ENCODE results near the gene TNNC2. TPM values are rescaled to one million over a fixed set of nuclear protein-coding genes. Genes with fewer than 3 reads are reported as not detected.

The TNNC2 gene
- polyA plus RNA-seq, 1 donor from 2014 or later, result 3.8 TPM

DNA sequence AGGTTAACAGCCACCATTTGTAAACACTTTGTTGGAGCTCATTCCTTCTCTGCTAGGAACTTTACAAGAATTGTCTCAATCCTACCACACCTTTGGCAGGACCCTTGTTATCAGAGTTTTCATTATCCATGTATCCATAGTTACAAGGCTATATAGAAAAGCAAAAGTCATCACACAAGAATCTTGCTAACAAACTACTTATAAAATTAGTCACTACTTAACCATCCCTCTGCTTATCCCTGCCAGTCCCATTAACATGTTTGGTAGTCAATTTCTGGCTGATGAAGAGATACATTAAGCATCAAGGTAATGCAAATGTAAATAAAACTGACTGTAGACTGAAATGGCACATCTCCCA lies 40.7 kb upstream of the TNNC2 start:
- Histone ChIP-seq H4K20me1 (ENCODE audit: insufficient read depth) (no peaks in the 10 kb centered on the region), H3K4me2 (ENCODE audit: low read length) (no peak overlapping the region), H3K9ac (ENCODE audit: low read length) (no peak overlapping the region), H3K27me3 (ENCODE audit: insufficient read depth, low read depth, low read length) (no peaks in the 10 kb centered on the region), H2AFZ (ENCODE audit: low read depth, low read length) (no peak overlapping the region), H3K27ac (ENCODE audit: low read length) (no peak overlapping the region), H3K4me3 (ENCODE audit: low read length) (no peak overlapping the region), H3K9me3 (ENCODE audit: low read length) (no peaks in the 10 kb centered on the region), H3K79me2 (replicated peaks; ENCODE audit: insufficient read depth, low read length) (no peaks in the 10 kb centered on the region), H3K9me2 (ENCODE audit: insufficient read depth, low read length) (no peaks in the 10 kb centered on the region), H3F3A (ENCODE audit: insufficient read depth, low read length, poor library complexity, severe bottlenecking) (no peaks in the 10 kb centered on the region), H3K36me3 (ENCODE audit: insufficient read depth, low read length) (no peaks in the 10 kb centered on the region)
- TF ChIP-seq, protein P1, sequence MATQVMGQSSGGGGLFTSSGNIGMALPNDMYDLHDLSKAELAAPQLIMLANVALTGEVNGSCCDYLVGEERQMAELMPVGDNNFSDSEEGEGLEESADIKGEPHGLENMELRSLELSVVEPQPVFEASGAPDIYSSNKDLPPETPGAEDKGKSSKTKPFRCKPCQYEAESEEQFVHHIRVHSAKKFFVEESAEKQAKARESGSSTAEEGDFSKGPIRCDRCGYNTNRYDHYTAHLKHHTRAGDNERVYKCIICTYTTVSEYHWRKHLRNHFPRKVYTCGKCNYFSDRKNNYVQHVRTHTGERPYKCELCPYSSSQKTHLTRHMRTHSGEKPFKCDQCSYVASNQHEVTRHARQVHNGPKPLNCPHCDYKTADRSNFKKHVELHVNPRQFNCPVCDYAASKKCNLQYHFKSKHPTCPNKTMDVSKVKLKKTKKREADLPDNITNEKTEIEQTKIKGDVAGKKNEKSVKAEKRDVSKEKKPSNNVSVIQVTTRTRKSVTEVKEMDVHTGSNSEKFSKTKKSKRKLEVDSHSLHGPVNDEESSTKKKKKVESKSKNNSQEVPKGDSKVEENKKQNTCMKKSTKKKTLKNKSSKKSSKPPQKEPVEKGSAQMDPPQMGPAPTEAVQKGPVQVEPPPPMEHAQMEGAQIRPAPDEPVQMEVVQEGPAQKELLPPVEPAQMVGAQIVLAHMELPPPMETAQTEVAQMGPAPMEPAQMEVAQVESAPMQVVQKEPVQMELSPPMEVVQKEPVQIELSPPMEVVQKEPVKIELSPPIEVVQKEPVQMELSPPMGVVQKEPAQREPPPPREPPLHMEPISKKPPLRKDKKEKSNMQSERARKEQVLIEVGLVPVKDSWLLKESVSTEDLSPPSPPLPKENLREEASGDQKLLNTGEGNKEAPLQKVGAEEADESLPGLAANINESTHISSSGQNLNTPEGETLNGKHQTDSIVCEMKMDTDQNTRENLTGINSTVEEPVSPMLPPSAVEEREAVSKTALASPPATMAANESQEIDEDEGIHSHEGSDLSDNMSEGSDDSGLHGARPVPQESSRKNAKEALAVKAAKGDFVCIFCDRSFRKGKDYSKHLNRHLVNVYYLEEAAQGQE (IDR thresholded peaks at IDR 0.05; ENCODE audit: borderline replicate concordance), result no peak

DNA sequence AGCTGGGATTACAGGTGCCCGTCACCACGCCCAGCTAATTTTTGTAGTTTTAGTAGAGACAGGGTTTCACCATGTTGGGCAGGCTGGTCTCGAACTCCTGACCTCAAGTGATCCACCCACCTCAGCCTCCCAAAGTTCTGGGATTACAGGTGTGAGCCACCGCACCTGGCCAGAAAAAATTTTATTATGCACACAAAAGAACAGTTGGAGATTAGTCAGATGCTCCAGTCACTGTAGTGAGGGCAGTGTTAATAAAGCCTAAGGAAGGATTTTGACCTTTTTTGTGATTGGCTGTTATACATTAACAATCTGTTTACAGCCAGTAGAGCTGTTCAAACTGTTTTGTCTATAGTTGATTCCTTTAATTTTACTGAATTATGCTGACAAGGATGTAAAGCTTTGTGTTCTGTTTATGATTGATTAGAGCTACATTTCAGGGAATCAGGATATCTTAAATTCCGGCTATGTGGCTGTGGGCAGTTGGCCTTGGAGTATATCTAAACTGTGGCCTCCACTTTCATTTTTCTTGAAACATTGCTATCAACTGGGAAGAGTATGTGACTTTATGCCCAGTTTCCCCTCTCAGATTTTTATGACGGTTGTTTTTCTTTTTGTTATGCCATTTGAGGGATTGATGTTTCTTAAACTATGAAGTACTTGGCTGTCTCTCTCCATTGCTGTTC lies 40.2 kb upstream of the TNNC2 start:
- no peaks in the 10 kb centered on the region for H3K36me3 ChIP-seq (ENCODE audit: insufficient read depth, low read length)
- H3K4me3 ChIP-seq (ENCODE audit: low read length), result no peak overlapping the region
- no peaks in the 10 kb centered on the region for H3K9me2 ChIP-seq (ENCODE audit: insufficient read depth, low read length)
- TF ChIP-seq, protein P2, sequence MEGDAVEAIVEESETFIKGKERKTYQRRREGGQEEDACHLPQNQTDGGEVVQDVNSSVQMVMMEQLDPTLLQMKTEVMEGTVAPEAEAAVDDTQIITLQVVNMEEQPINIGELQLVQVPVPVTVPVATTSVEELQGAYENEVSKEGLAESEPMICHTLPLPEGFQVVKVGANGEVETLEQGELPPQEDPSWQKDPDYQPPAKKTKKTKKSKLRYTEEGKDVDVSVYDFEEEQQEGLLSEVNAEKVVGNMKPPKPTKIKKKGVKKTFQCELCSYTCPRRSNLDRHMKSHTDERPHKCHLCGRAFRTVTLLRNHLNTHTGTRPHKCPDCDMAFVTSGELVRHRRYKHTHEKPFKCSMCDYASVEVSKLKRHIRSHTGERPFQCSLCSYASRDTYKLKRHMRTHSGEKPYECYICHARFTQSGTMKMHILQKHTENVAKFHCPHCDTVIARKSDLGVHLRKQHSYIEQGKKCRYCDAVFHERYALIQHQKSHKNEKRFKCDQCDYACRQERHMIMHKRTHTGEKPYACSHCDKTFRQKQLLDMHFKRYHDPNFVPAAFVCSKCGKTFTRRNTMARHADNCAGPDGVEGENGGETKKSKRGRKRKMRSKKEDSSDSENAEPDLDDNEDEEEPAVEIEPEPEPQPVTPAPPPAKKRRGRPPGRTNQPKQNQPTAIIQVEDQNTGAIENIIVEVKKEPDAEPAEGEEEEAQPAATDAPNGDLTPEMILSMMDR (IDR thresholded peaks at IDR 0.05; ENCODE audit: poor library complexity, severe bottlenecking), result no peak
- TF ChIP-seq POLR2AphosphoS5 (IDR thresholded peaks at IDR 0.05) (no peak), MXI1 (conservative IDR thresholded peaks at IDR 0.05; ENCODE audit: poor library complexity, severe bottlenecking) (no peak), SMC3 (conservative IDR thresholded peaks at IDR 0.05; ENCODE audit: poor library complexity) (no peak), EZH2 (IDR thresholded peaks at IDR 0.05; ENCODE audit: borderline replicate concordance, insufficient read depth, low read length, poor library complexity, severe bottlenecking) (no peak), TAF1 (IDR thresholded peaks at IDR 0.05; ENCODE audit: low read depth) (no peak), EP300 (conservative IDR thresholded peaks at IDR 0.05; ENCODE audit: poor library complexity, severe bottlenecking) (no peak), RAD21 (conservative IDR thresholded peaks at IDR 0.05) (no peak)
- TF ChIP-seq, protein P1 (IDR thresholded peaks at IDR 0.05; ENCODE audit: borderline replicate concordance), result no peak
- H3K27me3 ChIP-seq (ENCODE audit: insufficient read depth, low read depth, low read length), result no peaks in the 10 kb centered on the region
- no peaks in the 10 kb centered on the region for H3K79me2 ChIP-seq (replicated peaks; ENCODE audit: insufficient read depth, low read length)
- no peak overlapping the region for H3K27ac ChIP-seq (ENCODE audit: low read length)
- no peaks in the 10 kb centered on the region for H3K9me3 ChIP-seq (ENCODE audit: low read length)
- no peak overlapping the region for H3K4me2 ChIP-seq (ENCODE audit: low read length)
- H3K9ac ChIP-seq (ENCODE audit: low read length), result no peak overlapping the region
- H2AFZ ChIP-seq (ENCODE audit: low read depth, low read length), result no peak overlapping the region
- H3F3A ChIP-seq (ENCODE audit: insufficient read depth, low read length, poor library complexity, severe bottlenecking), result no peaks in the 10 kb centered on the region
- H4K20me1 ChIP-seq (ENCODE audit: insufficient read depth), result no peaks in the 10 kb centered on the region

Measured in neural cell (in vitro differentiated cells).